HEK293T (cell line): Measurements from ENCODE around the gene HTR3A.

Experiments
- CTCF ChIA-PET: fragments of 350-600 bp; formaldehyde crosslinking; extraction: SDS; loops from one replicate; lab custom pipeline; 2021; ENCODE audit warnings: antibody characterized with exemption, inconsistent platforms; lab: Yijun Ruan, JAX
- POLR2A ChIA-PET: fragments of 350-600 bp; formaldehyde crosslinking; extraction: SDS; loops from one replicate; lab custom pipeline; 2020; ENCODE audit warnings: antibody characterized with exemption, inconsistent platforms; lab: Yijun Ruan, JAX
- DNase-seq: peaks from one replicate; pipeline ENCODE4 v3.0.0; 2012; ENCODE audit warnings: mixed read lengths; ENCODE audit errors: extremely low spot score
- ARNT ChIP-seq: fragments of 450-650 bp; IDR thresholded peaks from 2 replicates; pipeline ENCODE4 v1.6.1; 2017; ENCODE audit warnings: mild to moderate bottlenecking
- BHLHE40 ChIP-seq: fragments of 450-650 bp; IDR thresholded peaks from 2 replicates; pipeline ENCODE4 v1.6.1; 2016; ENCODE audit warnings: mild to moderate bottlenecking, moderate library complexity, borderline replicate concordance
- CTBP1 ChIP-seq: fragments of 450-650 bp; IDR thresholded peaks from 2 replicates; pipeline ENCODE4 v1.6.1; 2016; ENCODE audit warnings: borderline replicate concordance
- ELF4 ChIP-seq: fragments of 450-650 bp; IDR thresholded peaks from 2 replicates; pipeline ENCODE4 v1.6.1; 2017; ENCODE audit warnings: antibody characterized with exemption
- FOXA1 ChIP-seq: fragments of 450-650 bp; IDR thresholded peaks from 2 replicates; pipeline ENCODE4 v1.6.1; 2016; ENCODE audit warnings: mild to moderate bottlenecking
- FOXK2 ChIP-seq: fragments of 450-650 bp; IDR thresholded peaks from 2 replicates; pipeline ENCODE4 v1.6.1; 2016; ENCODE audit warnings: mild to moderate bottlenecking
- FOXM1 ChIP-seq: fragments of 450-650 bp; IDR thresholded peaks from 2 replicates; pipeline ENCODE4 v1.6.1; 2017; ENCODE audit warnings: mild to moderate bottlenecking, borderline replicate concordance
- HDGF ChIP-seq: fragments of 450-650 bp; IDR thresholded peaks from 2 replicates; pipeline ENCODE4 v1.6.1; 2017; ENCODE audit warnings: antibody characterized with exemption, borderline replicate concordance
- L3MBTL2 ChIP-seq: fragments of 450-650 bp; conservative IDR thresholded peaks from 2 replicates; pipeline ENCODE4 v1.6.1; 2016; ENCODE audit warnings: mild to moderate bottlenecking
- LEF1 ChIP-seq: fragments of 450-650 bp; IDR thresholded peaks from 2 replicates; pipeline ENCODE4 v1.6.1; 2017; ENCODE audit warnings: mild to moderate bottlenecking, borderline replicate concordance
- NFRKB ChIP-seq: fragments of 450-650 bp; IDR thresholded peaks from 2 replicates; pipeline ENCODE4 v1.6.1; 2016; ENCODE audit warnings: mild to moderate bottlenecking, moderate library complexity
- SP1 ChIP-seq: fragments of 450-650 bp; IDR thresholded peaks from 2 replicates; pipeline ENCODE4 v1.6.1; 2017
- SUZ12 ChIP-seq: fragments of 450-650 bp; IDR thresholded peaks from 2 replicates; pipeline ENCODE4 v1.6.1; 2016; ENCODE audit warnings: mild to moderate bottlenecking
- TARDBP ChIP-seq: fragments of 450-650 bp; IDR thresholded peaks from 2 replicates; pipeline ENCODE4 v1.6.1; 2016
- ZNF384 ChIP-seq: fragments of 450-650 bp; IDR thresholded peaks from 2 replicates; pipeline ENCODE4 v1.6.1; 2016
- TF ChIP-seq, protein P1 (sequence below): fragments of 450-650 bp; IDR thresholded peaks from 2 replicates; pipeline ENCODE4 v1.6.1; 2016

Gene HTR3A

GRCh38 chr11:114015117-114015516, 40.2 kb downstream of the HTR3A start:
- ChIA-PET CTCF (interaction anchor here (1.2 kb wide), 1 partner anchor 248 kb away, joined by 3 read pairs; no protein-coding TSS in a partner anchor), POLR2A (interaction anchor here (2.1 kb wide), 1 partner anchor 11 kb away, joined by 4 read pairs; no protein-coding TSS in a partner anchor)
- TF ChIP-seq L3MBTL2 (no peak), FOXA1 (no peak), SUZ12 (no peak), NFRKB (no peak), HDGF (no peak)
- DNase-seq: no peak

- ChIA-PET CTCF (interaction anchor here (1.3 to 1.4 kb wide), 2 partner anchors 23 to 244 kb away, joined by 4 to 5 read pairs; no protein-coding TSS in a partner anchor), POLR2A (no interaction called here)
- no peak for DNase-seq
- TF ChIP-seq L3MBTL2 (no peak), CTBP1 (no peak), SP1 (no peak), FOXM1 (no peak), HDGF (no peak), ARNT (no peak), ZNF384 (no peak), NFRKB (no peak), BHLHE40 (no peak), TARDBP (no peak)
These were observed 42.1 kb downstream of the HTR3A start for GRCh38 chr11:114016986-114017385.

- POLR2A ChIA-PET: no interaction called here
- DNase-seq: no peak
- CTCF ChIA-PET: interaction anchor here (1.2 to 1.3 kb wide), 2 partner anchors 16 to 243 kb away, joined by 3 to 5 read pairs; no protein-coding TSS in a partner anchor
- TF ChIP-seq ELF4 (no peak), FOXM1 (no peak), SUZ12 (no peak), NFRKB (no peak), LEF1 (no peak), ARNT (no peak), L3MBTL2 (no peak)
- TF ChIP-seq, protein P1, sequence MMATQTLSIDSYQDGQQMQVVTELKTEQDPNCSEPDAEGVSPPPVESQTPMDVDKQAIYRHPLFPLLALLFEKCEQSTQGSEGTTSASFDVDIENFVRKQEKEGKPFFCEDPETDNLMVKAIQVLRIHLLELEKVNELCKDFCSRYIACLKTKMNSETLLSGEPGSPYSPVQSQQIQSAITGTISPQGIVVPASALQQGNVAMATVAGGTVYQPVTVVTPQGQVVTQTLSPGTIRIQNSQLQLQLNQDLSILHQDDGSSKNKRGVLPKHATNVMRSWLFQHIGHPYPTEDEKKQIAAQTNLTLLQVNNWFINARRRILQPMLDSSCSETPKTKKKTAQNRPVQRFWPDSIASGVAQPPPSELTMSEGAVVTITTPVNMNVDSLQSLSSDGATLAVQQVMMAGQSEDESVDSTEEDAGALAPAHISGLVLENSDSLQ: no peak
These were observed 42.8 kb downstream of the HTR3A start for GRCh38 chr11:114017723-114018122.

DNA sequence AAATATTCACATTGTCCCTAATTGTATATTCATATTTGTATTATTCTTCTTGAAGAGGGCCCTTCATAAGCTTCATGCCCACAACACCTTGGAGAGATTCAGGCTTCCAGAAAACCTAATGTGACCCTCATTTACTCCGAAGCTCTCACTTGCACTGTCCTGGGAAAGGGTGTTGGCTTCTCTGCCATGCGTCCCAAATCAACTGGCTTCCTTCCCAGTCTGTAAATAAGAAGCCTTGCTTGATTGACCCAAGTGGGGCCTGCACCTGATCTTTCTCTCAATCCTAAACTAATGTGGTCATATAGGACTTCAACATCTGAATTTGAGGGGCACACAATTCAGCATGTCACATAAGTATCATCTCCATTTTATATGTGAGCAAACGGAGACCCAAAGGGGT, 44.1 kb downstream of the HTR3A start:
- TF ChIP-seq, protein P1: no peak
- no peak for TF ChIP-seq SP1
- TF ChIP-seq L3MBTL2: no peak
- no peak for DNase-seq
- POLR2A ChIA-PET: no interaction called here
- CTCF ChIA-PET: interaction anchor here (1.1 to 1.2 kb wide), 3 partner anchors 17 to 245 kb away, joined by 3 to 5 read pairs (median 3); no protein-coding TSS in a partner anchor

- no peak for DNase-seq
- ChIA-PET CTCF (interaction anchor here (1.1 to 1.2 kb wide), 2 partner anchors 242 to 244 kb away, joined by 3 to 5 read pairs; no protein-coding TSS in a partner anchor), POLR2A (no interaction called here)
- TF ChIP-seq ARNT (no peak), CTBP1 (no peak), HDGF (no peak), LEF1 (no peak), FOXK2 (no peak), SUZ12 (no peak), BHLHE40 (no peak), SP1 (no peak), NFRKB (no peak), ELF4 (no peak)
- TF ChIP-seq, protein P1: no peak
These were observed 44.7 kb downstream of the HTR3A start for GRCh38 chr11:114019574-114019973.

DNA sequence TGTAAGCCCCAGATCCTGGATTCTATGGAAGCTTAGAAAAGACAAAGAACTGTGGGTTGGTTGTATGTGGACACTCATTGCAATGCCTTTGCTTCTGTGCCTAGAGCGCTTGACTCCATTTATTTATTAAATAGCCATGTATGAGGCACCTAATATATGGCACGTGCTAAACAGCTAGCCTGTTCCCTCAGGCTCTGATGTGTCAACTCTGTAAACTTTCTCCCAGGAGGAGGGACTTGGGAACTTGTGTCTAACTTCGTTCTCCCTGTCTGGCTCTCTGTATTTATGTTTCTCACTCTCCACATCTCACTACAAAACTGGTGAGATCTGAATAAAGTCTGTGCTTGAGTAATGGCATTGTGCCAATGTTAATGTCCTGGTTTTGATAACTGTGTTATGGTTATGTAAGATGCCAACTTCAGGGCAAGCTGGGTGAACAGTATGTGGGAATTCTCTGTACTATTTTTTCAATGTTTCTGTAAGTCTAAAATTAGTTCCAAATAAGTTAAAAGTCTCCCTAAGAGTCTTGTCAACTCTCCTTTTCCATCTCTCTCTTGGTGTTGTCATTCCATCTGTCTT, 50.5 kb downstream of the HTR3A start:
- ChIA-PET POLR2A (interaction anchor here (1.1 kb wide), 1 partner anchor 10 kb away, joined by 4 read pairs; no protein-coding TSS in a partner anchor), CTCF (interaction anchor here (0.6 to 5.6 kb wide), 5 partner anchors 10 to 237 kb away, joined by 3 to 51 read pairs (median 4); no protein-coding TSS in a partner anchor)
- no peak for TF ChIP-seq HDGF
- no peak for TF ChIP-seq L3MBTL2
- TF ChIP-seq TARDBP: no peak
- TF ChIP-seq, protein P1: no peak
- no peak for TF ChIP-seq NFRKB
- TF ChIP-seq LEF1: no peak
- TF ChIP-seq ARNT: no peak
- no peak for TF ChIP-seq ZNF384
- TF ChIP-seq FOXM1: no peak
- TF ChIP-seq FOXA1: no peak
- TF ChIP-seq CTBP1: no peak
- TF ChIP-seq SUZ12: no peak
- DNase-seq: no peak
